ENCODE measurements around the gene USB1. TPM values are rescaled to one million over a fixed set of nuclear protein-coding genes. Genes with fewer than 3 reads are reported as not detected.

The USB1 gene
- total RNA-seq, 2 donors from 2014 or later = 22.6 to 74.1 TPM

DNA sequence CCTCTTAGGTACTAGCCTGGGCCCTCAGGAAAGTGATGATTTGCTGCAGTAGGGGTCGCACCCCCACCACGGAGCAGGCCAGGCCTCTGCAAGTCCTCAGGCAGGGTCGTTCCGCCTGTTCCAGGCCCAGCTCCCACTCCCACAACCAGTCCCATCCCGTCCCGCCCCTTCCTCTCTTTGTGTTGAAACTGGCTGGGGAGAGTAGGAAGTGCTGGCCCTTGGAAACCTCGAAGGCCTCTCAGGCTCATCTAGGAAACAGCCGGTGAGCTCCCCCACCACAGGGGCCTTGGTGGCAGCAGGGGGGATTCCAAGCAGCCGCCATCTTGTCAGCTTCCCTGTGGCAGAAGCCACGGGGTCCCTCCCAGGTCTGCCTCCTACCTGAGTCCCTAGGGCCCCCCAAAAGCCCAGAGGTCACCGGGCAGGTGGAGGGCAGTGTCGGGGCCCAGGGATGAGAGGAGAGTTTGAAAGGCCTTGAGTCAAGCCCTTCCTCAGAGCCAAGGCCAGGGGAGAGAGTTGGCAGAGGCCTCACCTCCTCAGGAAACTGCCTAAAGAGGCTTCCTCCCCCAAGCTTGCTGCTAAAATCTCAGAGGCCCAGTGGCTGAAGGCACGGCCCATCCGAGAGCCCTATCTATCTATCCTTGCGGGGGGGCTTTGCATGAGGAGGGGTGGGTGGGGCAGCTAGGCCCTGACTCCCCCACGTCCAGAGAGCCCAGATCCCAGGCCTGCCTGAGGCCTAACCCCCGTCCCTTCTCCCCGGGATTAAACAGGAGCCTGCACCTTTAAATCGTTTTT lies 46.5 kb downstream of the USB1 start:
- WGBS = 73% methylated on average over 19 of the region's 19 CpGs
- no peak overlapping the region for H3K27ac ChIP-seq
- no peak for TF ChIP-seq POLR2A (IDR thresholded peaks at IDR 0.05)
- intact Hi-C loops (cut with DNase I) = no loop called here
- no peak overlapping the region for H3K4me3 ChIP-seq
- no peaks in the 10 kb centered on the region for H3K27me3 ChIP-seq (replicated peaks; ENCODE audit: insufficient read depth)
- no peaks in the 10 kb centered on the region for H3K36me3 ChIP-seq
- no peaks in the 10 kb centered on the region for H3K4me1 ChIP-seq (replicated peaks)
- DNase-seq (ENCODE audit: low spot score) = no peak
- H3K9me3 ChIP-seq = no peaks in the 10 kb centered on the region

DNA sequence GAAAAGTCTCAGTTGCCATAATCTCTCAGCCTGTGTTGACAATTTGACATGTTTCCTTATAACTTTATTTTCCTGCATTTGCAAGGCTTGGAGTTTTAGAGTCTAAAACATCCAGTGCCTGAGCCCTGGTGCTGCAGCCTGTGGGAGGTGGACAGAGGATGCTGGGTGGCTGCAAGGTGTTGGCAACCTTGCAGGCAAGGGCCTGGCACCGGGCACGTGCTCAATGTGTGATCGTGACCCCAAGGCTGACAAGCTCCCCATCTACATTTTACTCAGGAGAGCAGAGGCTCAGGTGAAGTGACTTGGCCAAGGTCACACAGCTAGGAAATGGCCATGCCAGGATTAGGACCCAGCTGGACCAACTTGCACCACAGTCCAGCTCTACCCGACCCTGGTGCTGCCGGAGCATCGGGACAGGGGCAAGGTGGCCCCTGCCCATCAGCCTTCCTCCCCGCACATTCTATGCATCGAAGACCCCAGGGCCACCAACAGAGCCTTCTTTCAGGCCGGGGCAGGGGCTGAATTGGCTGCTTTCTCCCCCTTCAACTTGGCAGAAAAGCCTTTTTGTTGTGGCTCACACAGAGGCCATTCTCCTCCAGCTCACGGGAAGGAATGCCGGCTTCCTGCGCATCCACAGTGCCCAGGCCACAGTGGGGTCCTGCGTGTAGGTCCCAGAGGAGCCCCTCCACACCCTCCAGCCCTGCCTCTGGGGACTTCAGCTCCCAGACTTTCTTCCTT lies 47.5 kb downstream of the USB1 start:
- no peak overlapping the region for H3K4me3 ChIP-seq
- WGBS = 80% methylated on average over 13 of the region's 13 CpGs
- intact Hi-C loops (cut with DNase I) = no loop called here
- no peaks in the 10 kb centered on the region for H3K27me3 ChIP-seq (replicated peaks; ENCODE audit: insufficient read depth)
- H3K36me3 ChIP-seq = no peaks in the 10 kb centered on the region
- no peaks in the 10 kb centered on the region for H3K4me1 ChIP-seq (replicated peaks)
- DNase-seq (ENCODE audit: low spot score) = no peak
- no peak overlapping the region for H3K27ac ChIP-seq
- TF ChIP-seq POLR2A (IDR thresholded peaks at IDR 0.05) (no peak), POLR2AphosphoS5 (IDR thresholded peaks at IDR 0.05) (no peak)
- TF ChIP-seq, protein P1, sequence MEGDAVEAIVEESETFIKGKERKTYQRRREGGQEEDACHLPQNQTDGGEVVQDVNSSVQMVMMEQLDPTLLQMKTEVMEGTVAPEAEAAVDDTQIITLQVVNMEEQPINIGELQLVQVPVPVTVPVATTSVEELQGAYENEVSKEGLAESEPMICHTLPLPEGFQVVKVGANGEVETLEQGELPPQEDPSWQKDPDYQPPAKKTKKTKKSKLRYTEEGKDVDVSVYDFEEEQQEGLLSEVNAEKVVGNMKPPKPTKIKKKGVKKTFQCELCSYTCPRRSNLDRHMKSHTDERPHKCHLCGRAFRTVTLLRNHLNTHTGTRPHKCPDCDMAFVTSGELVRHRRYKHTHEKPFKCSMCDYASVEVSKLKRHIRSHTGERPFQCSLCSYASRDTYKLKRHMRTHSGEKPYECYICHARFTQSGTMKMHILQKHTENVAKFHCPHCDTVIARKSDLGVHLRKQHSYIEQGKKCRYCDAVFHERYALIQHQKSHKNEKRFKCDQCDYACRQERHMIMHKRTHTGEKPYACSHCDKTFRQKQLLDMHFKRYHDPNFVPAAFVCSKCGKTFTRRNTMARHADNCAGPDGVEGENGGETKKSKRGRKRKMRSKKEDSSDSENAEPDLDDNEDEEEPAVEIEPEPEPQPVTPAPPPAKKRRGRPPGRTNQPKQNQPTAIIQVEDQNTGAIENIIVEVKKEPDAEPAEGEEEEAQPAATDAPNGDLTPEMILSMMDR (IDR thresholded peaks at IDR 0.05) = no peak
- H3K9me3 ChIP-seq = no peaks in the 10 kb centered on the region

DNA sequence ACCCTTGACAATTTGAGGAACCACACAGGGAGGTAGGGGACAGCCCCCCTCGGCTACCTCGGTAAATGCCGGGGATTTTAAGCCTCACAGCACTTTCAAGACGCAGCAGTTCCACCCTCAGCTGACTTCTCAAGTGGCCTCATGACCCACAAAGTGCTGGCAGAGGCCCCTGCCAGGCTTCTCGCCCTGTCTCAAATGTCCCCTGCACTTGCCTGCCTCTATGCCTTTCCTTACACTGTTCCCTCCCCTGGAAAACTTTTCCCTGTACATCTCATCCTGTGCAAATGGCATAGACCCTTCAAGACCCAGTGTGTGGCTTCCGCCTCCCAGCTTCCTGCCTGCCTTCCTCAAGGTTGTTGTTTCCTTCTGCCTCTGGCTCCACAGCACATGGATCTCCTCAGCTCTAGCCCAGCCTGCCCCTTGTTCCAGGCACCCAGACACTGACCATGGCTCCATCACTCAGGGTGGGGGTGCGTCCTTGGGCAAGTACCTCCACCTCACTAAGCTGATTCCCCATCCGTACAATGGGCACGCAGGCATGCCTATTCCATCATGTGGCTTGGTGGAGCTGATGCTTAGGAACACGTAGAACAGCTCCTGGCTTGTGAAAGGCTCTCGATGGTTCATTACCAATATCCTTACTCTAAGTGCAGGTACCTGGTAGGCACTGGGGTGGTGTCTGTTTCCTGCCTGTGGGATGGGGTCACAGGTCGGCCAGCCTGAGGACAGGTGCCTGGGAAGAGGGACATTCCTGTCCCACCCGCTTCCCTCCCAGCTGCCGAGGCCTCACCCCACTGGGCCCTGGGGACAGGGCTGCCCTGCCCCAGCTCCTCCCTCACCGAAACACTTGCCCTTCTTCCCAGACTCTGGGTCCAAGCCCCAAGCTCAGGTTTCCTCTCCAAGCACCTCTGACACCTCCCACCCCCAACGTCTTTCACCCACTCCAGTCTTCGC lies 48.3 kb downstream of the USB1 start:
- WGBS = 83% methylated on average over 17 of the region's 17 CpGs
- Histone ChIP-seq H3K27ac (no peak overlapping the region), H3K4me1 (replicated peaks) (no peaks in the 10 kb centered on the region), H3K4me3 (no peak overlapping the region), H3K27me3 (replicated peaks; ENCODE audit: insufficient read depth) (no peaks in the 10 kb centered on the region), H3K36me3 (no peaks in the 10 kb centered on the region), H3K9me3 (no peaks in the 10 kb centered on the region)
- TF ChIP-seq POLR2A (IDR thresholded peaks at IDR 0.05) (no peak), POLR2AphosphoS5 (IDR thresholded peaks at IDR 0.05) (no peak)
- TF ChIP-seq, protein P1 (IDR thresholded peaks at IDR 0.05) = no peak
- intact Hi-C loops (cut with DNase I) = no loop called here
- DNase-seq (ENCODE audit: low spot score) = no peak

DNA sequence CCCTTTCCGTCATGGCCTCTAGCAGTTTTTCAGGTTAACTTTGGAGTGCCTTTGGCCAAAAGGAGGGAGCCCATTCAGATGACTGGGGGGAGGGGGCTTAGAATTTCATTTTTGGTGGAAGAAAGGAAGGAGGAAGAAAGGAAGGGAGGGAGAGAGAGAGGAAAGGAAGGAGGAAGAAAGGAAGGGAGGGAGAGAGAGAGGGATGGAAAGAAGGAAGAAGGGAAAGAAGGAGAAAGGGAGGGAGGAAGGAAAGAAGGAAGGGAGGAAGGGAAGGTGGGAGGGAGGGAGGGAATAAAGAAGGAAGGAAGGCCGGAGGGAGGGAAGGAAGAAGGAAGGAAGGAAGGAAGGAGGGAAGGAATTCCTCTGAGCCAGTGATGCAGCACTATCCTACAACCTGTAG lies 50.1 kb downstream of the USB1 start:
- Histone ChIP-seq H3K9me3 (no peaks in the 10 kb centered on the region), H3K36me3 (no peaks in the 10 kb centered on the region), H3K4me1 (replicated peaks) (no peaks in the 10 kb centered on the region), H3K27ac (no peak overlapping the region), H3K27me3 (replicated peaks; ENCODE audit: insufficient read depth) (no peaks in the 10 kb centered on the region), H3K4me3 (no peak overlapping the region)
- TF ChIP-seq POLR2AphosphoS5 (IDR thresholded peaks at IDR 0.05) (no peak), POLR2A (IDR thresholded peaks at IDR 0.05) (no peak)
- TF ChIP-seq, protein P1 (IDR thresholded peaks at IDR 0.05) = no peak
- intact Hi-C loops (cut with DNase I) = no loop called here
- 73% methylated on average over 2 of the region's 2 CpGs for WGBS
- DNase-seq (ENCODE audit: low spot score) = no peak

Measured in prostate gland (tissue), 2 donors.